ENCODE measurements around the gene SMAD1.

GRCh38 chr4:145488310-145488709 lies 6.7 kb downstream of the SMAD1 start:
- TF ChIP-seq EZH2phosphoT487 (IDR thresholded peaks at IDR 0.05; ENCODE audit: low read length) (no peak), CTCF (IDR thresholded peaks at IDR 0.05; ENCODE audit: low read length) (no peak)

Data from MM.1S (cell line).